DND-41 (cell line): ENCODE measurements around the gene PLXNA4.

Source experiments
- CTCF ChIP-seq: IDR thresholded peaks from 2 replicates; pipeline ENCODE4 v1.5.1; 2012; ENCODE audit warnings: borderline replicate concordance, low read length, moderate library complexity, mild to moderate bottlenecking; ENCODE audit not compliant: poor library complexity, severe bottlenecking; ENCODE audit errors: extremely low read depth
- EZH2 ChIP-seq: IDR thresholded peaks from 3 replicates; pipeline ENCODE4 v1.6.1; 2012; ENCODE audit warnings: borderline replicate concordance, low read depth, mild to moderate bottlenecking, moderate library complexity, low read length, inconsistent platforms; ENCODE audit not compliant: severe bottlenecking

- TF ChIP-seq CTCF: no peak
- TF ChIP-seq EZH2: no peak
Observed at GRCh38 chr7:132084776-132085388, 491.4 kb downstream of the PLXNA4 start.
